Activated CD4-positive, alpha-beta T cell treated with anti-CD3 and anti-CD28 coated beads, Interleukin-10, Interleukin-2, amounts not matched to agents 100 ng/mL and 50 ng/mL, durations not matched to agents 16 hours and 8 hours (primary cell): ENCODE results near the gene ACOT11.

Experiments
- DNase-seq: peaks from one replicate; pipeline ENCODE4 v3.0.0-alpha.2; 2020

Gene ACOT11

DNA sequence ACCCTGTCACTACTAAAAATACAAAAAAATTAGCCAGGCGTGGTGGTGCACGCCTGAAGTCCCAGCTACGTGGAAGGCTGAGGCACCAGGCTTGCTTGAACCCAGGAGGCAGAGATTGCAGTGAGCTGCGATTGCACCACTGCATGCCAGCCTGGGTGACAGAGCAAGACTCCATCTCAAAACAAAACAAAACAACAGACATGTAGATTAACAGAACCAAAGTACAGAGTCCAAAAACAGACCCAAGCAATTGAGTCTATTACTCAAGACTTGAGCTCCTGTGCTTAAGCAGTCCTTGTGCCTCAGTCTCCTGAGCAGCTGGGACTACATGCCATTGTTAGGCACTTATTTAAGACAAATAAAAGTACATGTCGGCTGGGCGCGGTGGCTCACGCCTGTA lies 9.5 kb upstream of the ACOT11 start:
- DNase-seq: no peak

DNA sequence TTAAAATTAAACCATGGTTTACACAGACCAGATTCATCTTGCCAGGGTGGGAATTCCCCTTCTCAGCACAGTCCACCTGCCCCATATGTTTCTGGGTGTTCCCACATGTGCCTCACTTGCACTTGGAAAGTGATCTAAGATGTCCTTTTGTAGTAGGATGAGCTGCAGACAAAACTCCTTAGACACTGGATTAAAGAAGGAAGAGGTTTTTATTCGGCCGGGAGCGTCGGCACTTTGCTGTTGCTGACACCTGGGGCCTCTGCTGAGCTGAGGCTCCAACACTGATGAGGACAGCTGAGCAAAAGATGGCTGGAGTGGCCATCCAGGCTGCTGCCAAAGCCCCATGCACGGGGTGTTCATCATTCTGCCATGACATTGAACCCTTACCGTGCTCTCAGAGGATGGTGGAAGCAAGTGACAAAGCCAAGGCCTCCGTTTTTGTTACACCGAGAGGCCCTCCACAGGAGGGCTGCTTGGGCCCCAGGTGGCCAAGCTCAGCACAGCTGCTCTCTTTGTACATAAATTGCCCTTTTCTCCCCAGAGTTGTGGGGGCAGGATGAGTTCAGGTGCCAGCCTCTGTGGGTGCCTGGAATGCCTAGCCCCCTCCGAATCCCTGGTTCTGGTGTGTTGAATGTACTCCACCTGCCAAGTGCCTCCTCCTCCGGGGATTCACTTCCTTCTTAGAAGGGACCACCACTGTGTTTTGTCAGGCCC lies 7.3 kb upstream of the ACOT11 start:
- no peak for DNase-seq

DNA sequence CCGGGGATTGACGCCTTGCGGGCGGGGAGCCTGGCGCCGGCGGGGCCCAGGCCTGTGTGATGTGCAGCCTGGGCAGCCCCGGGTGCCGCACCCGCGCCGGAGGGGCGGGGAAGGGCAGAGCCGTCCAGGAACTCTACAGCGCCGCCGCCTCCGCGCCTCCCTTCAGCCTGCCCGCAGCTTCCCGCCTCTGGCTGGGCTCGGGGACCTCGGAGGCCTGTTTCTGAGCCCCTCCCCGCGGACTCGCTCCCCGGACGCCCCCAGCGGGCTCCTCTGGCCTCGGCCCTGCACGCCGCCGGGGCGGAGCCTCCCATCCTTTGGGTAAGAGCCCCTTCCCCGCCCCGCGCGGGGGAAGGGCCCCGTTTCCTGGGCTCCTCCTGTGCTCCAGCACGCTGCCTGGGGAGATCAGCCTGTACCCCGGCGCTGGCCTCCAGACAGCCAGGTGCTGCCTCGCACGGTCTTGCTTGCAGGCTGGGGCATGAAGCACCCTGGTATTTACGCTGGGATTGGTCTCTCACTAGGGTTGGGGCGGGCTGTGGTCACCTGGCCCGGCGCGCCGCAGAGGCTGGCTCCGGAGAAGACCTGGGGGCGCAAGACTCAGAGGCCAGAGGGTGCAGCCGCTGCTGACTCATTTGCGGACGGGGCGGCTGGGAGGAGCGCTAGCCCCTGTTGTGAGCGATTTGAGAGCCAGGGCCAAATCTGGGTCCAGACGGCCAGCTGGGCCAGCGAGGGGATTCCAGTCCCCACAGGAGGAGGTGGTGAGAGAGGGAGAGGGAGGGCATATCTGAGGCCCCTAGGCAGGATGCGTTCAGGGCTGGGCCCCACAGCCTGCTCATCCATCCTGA lies 5.7 kb upstream of the ACOT11 start:
- DNase-seq: peak; percentile 67

GRCh38 chr1:54542962-54543539 lies 5.0 kb upstream of the ACOT11 start:
- DNase-seq: no peak

DNA sequence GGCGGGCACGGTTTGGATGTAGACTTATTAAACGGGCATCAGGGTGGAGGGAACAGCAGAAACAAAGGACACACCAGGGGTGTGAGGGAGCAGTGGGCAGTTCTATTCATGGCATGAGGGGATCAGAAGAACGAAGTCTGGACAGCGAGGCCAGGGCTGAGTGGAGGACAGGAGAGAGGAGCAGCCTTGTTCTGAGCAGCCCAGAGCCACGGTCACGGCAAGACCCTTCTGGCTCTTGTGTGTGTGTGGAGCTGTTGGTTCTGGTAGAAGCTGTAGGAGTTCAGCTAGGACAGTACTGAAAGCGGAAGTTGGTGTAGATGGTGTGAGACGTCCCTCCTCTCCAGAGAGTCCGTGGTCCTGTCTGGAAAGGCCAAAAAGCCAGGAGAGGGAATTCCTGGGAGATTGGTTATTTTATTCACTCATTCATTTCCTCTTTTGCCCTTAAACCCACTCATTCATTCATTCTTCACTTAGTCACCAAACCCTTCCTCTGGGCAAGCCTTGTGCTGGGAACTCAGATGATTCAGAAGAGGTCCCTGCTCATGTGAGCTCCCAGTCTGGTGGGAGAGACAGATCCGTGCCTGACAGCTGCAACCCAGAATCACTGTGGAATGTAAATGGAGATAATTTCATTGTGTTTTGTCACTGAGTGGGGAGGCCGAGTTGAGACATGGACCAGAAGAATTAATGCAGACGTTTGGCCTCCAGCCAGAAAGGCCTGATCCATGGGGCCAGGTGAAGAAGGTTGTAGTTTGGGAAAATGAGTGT lies 4.1 kb upstream of the ACOT11 start:
- DNase-seq: no peak

DNA sequence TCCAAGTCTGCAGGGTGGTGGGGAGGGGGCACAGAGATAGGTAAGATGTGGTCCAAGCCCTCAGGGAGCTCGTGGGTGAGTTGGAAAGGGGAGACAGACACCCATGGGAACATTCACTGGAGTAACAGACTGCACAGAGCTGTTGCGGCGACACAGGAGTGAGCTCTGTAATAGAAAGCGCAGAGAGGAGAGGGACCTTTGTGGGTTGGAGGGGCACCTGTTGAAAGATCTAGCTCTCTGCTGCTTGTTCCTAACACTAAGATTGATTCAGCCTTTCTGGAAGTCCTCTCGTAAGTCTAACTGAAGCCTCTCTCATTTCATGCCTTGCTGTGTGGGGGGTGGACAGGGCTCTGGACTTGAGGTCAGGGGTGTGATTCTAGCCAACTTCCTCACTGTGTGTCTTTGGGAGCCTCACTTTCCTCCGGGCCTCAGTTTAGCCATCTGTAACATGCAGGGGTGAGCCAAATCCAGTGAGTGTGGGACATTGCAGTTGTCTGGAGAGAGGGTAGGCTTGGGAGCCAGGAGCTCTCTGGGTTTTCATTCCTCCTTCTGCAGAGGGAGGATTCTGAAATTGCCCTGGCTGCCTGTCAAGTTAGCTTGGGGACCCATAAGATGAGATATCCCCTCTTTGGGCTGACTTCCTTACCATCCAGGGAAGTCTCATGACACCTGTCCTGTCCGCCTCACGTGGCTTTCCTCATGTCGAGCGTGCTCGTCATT lies 2.0 kb upstream of the ACOT11 start:
- no peak for DNase-seq

- no peak for DNase-seq
Observed at GRCh38 chr1:54546651-54547401, 1.2 kb upstream of the ACOT11 start.

GRCh38 chr1:54548389-54549044 lies 489 bp downstream of the ACOT11 start:
- no peak for DNase-seq

GRCh38 chr1:54549181-54549924 lies 1.3 kb downstream of the ACOT11 start:
- no peak for DNase-seq

- DNase-seq: no peak
Observed at GRCh38 chr1:54551891-54552290, 3.9 kb downstream of the ACOT11 start.

GRCh38 chr1:54553602-54554313 lies 5.7 kb downstream of the ACOT11 start:
- DNase-seq: no peak

DNA sequence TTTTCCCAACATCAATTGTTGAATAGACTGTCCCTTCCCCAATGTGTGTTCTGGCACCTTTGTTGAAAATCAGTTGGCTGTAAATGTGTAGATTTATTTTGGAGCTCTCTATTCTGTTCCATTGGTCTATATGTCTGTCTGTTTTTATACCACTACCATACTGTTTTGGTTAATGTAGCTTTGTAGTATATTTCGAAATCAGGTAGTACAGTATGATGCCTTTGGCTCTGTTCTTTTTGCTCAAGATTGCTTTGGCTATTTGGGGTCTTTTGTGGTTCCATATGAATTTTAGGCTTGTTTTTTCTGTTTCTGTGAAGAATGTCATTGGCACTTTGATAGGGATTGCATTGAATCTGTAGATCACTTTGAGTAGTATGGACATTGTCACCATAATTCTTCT lies 8.1 kb downstream of the ACOT11 start:
- no peak for DNase-seq

DNA sequence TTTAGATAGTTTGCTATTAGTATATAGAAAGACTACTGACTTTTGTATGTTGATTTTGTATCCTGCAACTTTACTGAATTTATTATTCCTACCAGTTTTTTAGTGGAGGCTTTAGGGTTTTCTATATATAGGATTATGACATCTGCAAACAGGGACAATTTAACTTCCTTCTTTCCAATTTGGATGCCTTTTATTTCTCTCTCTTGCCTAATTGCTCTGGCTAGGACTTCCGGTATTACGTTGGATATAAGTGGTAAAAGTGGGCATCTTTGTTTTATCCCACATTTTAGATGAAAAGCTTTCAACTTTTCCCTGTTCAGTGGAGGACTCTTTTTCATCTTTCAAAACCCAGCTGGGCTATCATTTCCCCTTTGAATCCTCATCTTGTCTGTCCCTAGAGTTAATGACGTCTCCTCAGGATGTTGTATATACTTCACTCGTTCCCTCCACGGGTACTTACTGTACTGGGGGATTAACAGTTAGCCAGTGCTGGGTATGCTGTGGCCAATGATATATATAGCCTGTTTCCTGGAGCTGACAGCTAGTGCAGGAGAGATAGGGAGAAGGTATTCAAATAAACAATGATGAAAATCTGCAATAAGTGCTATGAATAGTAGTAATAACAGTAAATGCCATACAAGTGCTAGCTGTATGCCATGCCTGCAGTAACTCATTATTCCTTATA lies 9.8 kb downstream of the ACOT11 start:
- DNase-seq: no peak

- DNase-seq: no peak
Observed at GRCh38 chr1:54558434-54559030, 10.5 kb downstream of the ACOT11 start.

GRCh38 chr1:54559111-54559548 lies 11.1 kb downstream of the ACOT11 start:
- no peak for DNase-seq

DNA sequence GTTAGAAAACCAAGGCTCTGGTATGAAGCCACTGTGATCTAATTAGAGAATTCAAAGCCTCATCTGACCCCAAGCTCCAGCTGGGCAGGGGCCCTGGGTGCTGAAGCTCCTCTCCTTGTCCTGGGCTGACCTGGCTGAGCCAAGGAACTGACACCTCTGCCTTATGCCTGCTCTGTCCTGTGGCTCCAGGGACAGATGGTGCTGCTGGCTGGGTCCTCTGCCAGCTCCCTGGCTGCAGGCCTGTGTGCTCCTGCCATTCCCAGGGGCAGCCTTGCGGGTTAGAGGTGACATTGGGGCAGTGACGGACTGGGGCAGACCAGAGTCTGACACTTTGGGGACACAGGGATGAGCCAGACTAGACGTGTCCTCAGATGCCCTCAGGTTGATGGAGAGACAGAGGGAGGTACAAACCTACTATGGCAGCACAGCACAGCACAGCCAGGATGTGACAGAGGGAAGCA lies 11.8 kb downstream of the ACOT11 start:
- no peak for DNase-seq

- DNase-seq: no peak
Observed at GRCh38 chr1:54564312-54565112, 16.5 kb downstream of the ACOT11 start.

DNA sequence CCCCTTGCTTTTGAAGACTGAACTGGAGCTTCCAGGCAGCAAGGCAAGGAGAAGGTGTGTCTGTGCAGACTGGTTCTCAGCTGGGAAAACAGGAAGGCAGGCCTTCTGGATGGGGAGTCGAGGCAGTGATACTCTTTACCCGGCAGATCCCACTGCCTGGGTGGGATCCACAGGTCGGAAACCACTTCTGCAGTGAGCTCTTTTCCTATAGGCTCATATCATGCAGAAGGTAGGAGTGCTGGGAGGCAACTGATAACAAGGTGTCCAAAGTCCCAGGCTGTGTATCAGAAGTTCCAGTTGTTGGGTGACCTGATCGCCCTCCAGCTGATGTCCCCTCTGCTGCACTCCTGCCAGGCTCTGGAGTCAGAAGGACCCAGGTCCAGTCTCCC lies 17.1 kb downstream of the ACOT11 start:
- DNase-seq: no peak
